ENCODE measurements around the gene SLF2.
"Not testable (repeated sequence)": the region's sequence is repeated elsewhere in the genome, so short reads cannot be mapped to it uniquely, and the experiment has no call there.

Gene SLF2

GRCh38 chr10:100963826-100964225, 51.1 kb downstream of the SLF2 start:
- no peak for DNase-seq

GRCh38 chr10:100965820-100966219, 53.1 kb downstream of the SLF2 start:
- no peak for DNase-seq

GRCh38 chr10:100966887-100967286, 54.1 kb downstream of the SLF2 start:
- no peak for DNase-seq

GRCh38 chr10:100967332-100967731, 54.6 kb downstream of the SLF2 start:
- no peak for DNase-seq

- DNase-seq = no peak
Observed at GRCh38 chr10:100968062-100968736, 55.4 kb downstream of the SLF2 start.

GRCh38 chr10:100968863-100969186, 56.1 kb downstream of the SLF2 start:
- no peak for DNase-seq

GRCh38 chr10:100969187-100970075, 56.7 kb downstream of the SLF2 start, which contains the start of gene SEMA4G:
TSS of gene SEMA4G (plus strand) at chr10:100969504. CDS start at chr10:100972913, 3,409 bp downstream.
- DNase-seq = no peak

- no peak for DNase-seq
Observed at GRCh38 chr10:100970076-100970913, 57.5 kb downstream of the SLF2 start.

GRCh38 chr10:100970914-100971811, 58.4 kb downstream of the SLF2 start:
- DNase-seq = no peak

- no peak for DNase-seq
Observed at GRCh38 chr10:100972115-100972903, 59.5 kb downstream of the SLF2 start.

- no peak for DNase-seq
Observed at GRCh38 chr10:100972904-100973535, 60.3 kb downstream of the SLF2 start.

- DNase-seq = not testable (repeated sequence)
Observed at GRCh38 chr10:100975397-100975796, 62.6 kb downstream of the SLF2 start.

GRCh38 chr10:100976906-100977305, 64.1 kb downstream of the SLF2 start:
- no peak for DNase-seq

- no peak for DNase-seq
Observed at GRCh38 chr10:100977436-100977835, 64.7 kb downstream of the SLF2 start.

- no peak for DNase-seq
Observed at GRCh38 chr10:100978121-100978900, 65.5 kb downstream of the SLF2 start.

GRCh38 chr10:100978901-100979195, 66.1 kb downstream of the SLF2 start:
- DNase-seq = no peak

GRCh38 chr10:100979791-100980272, 67.1 kb downstream of the SLF2 start:
- no peak for DNase-seq

GRCh38 chr10:100980311-100980710, 67.5 kb downstream of the SLF2 start:
- no peak for DNase-seq

- no peak for DNase-seq
Observed at GRCh38 chr10:100980711-100981110, 67.9 kb downstream of the SLF2 start.

GRCh38 chr10:100981178-100981772, 68.5 kb downstream of the SLF2 start:
- no peak for DNase-seq

Data from NCI-H1436 treated with DMSO at 0.1 percent for 48 hours (cell line).